SK-N-DZ (cell line): ENCODE measurements around the gene FAM149B1.
"Not testable (repeated sequence)": the region's sequence is repeated elsewhere in the genome, so short reads cannot be mapped to it uniquely, and the experiment has no call there.

Experiments used
- DNase-seq: peaks from one replicate; pipeline ENCODE4 v3.0.0-alpha.2; 2015; ENCODE audit warnings: low spot score

FAM149B1 gene

GRCh38 chr10:73232887-73233286, 65.0 kb downstream of the FAM149B1 start:
- DNase-seq = peak; percentile 17

DNA sequence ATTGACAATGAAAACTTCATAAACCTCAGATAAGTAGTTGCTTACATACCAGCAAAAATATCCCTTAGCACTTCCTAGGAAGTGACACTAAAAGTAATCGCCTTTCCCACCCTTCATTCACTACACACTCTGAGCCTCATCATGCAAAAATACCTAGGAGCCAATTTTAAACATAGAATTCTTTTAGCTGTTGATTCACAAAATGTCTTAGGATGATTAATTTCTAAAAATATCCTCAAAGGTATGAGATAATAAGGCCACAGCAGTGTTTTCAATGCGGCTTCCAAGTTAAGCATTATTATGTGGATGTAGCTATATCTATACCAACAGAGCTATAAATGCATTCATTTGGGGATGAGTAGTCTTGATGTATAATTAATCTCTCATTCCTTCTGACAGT, 66.0 kb downstream of the FAM149B1 start:
- no peak for DNase-seq

GRCh38 chr10:73234695-73235094, 66.8 kb downstream of the FAM149B1 start:
- DNase-seq = no peak

GRCh38 chr10:73238990-73239566, 71.2 kb downstream of the FAM149B1 start:
- DNase-seq = no peak

- DNase-seq = no peak
These were observed 72.0 kb downstream of the FAM149B1 start for GRCh38 chr10:73239908-73240307.

GRCh38 chr10:73244866-73245477, 77.1 kb downstream of the FAM149B1 start:
- peak; percentile 23 for DNase-seq

GRCh38 chr10:73246322-73246645, 78.4 kb downstream of the FAM149B1 start:
- DNase-seq = no peak

GRCh38 chr10:73246646-73247508, 79.0 kb downstream of the FAM149B1 start, which contains the start of gene DNAJC9:
Gene DNAJC9 (minus strand): TSS chr10:73247255. CDS start chr10:73247189, 66 bp downstream.
- peak; percentile 95 for DNase-seq

GRCh38 chr10:73247509-73248258, 79.8 kb downstream of the FAM149B1 start:
- no peak for DNase-seq

DNA sequence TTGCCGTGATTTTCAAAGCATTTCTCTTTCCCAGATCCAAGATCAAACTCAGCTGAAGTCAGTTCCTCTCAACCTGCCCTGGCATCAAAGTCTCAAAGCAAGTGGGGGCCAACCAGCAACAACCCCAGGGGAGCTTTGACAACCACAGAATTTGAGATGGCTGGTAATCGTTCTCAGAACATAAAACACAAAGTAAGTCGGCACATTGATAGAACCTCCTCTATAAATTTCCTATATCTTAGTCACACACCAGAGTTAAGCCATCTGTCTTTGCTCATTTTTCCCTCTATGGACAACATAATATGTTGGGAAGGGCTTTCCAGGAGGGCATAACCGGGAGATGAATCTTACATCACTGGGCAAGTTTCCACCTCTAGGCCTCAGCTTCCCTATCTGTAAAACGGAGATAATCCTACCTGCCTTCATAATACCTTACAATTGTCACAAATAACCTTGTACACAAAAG, 80.4 kb downstream of the FAM149B1 start:
- no peak for DNase-seq

DNA sequence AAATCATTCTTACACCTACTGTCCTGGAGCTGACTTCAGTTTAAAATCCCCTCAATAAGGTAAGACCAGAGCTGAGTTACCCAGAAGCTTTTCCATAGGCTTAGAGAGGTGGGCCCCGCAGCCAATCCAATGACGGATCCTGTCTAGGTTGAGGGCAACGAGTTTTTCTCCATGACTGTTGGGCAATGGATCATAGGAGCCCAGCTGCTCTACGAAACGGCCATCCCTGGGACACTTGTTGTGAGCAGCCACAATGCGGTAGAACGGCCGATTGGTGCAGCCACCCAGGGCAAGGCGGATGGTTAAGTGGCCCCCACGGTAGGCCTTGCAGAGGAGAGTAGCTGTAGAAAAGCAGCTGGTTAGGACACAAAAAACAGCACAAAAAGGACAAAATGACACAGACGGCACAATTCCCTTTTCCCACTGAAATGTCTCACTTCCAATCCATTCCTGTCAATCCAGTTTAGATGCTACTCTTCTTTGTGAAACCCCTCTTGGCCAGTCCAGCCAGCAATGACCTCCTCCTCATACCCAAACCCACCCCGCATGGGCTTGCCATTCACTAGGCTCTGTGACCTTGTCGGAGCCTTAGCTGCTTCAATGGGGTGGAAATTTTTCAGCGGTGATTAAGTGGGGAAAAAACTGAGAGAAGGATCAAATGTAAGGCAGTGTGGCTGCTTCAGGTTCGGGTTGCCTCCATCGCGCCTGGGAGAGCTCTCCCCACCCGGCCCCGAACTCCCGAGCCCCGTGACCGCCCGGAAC, 83.9 kb downstream of the FAM149B1 start:
- no peak for DNase-seq

DNA sequence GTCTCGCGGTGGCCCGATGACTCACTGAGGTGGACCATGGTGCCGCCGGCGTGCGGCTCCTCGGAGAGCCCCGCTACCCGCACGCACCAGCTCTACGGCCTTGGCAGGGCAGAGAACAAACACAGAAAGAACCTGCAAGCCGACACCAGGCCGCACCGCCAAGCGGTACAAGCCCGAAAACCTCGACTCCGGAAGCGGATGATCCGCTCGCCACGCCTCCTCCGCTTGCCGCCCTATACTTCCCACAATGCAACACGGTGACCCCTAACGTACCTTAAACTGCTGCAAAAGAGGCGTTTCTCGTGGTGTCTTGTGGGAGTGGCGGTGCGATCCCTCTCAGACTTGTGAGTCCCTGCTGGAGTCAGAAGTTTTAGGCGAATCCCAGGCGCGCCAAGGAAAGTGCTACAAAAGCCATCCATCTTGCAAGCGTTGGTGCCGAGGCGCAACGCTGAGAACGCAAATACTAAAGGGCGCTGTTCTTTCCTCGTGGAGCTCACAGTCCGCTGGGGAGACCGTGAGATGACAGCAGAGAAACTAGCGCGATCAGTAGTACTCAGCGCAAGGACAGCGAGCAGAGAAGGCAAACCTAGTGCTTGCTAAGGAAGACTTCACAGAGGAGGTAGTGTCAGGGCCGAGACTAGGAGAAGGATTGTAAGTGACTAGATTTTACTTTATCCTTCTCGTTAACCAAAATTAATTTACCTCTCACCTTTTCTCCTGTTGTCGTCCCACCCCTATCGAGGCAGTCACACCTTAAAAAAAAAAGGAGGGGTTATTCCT, 84.7 kb downstream of the FAM149B1 start, which contains the start of gene MRPS16:
Gene MRPS16, minus strand, starts transcription at position 200 of the 780 bp plus-strand sequence. Its CDS starts 162 bp downstream, at position 38.
- DNase-seq = peak; percentile 97

DNA sequence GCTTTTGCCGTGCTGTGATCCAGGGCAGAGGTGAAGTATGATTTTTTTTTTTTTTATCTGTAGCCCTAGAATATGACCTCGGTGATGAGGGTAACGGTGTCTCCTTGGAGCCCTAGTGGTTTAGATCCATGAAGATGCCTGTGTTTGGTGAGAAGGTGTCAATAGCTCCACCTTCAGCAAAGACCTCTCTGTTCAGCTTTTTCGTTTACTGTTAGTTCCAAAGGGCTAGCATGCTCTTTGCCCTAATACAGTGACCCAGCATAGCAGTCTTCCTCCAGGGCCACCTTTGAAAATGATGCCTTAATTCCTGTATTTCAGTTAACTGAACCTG, 85.3 kb downstream of the FAM149B1 start:
- DNase-seq = no peak

- DNase-seq = not testable (repeated sequence)
These were observed 90.7 kb downstream of the FAM149B1 start for GRCh38 chr10:73258612-73259011.

DNA sequence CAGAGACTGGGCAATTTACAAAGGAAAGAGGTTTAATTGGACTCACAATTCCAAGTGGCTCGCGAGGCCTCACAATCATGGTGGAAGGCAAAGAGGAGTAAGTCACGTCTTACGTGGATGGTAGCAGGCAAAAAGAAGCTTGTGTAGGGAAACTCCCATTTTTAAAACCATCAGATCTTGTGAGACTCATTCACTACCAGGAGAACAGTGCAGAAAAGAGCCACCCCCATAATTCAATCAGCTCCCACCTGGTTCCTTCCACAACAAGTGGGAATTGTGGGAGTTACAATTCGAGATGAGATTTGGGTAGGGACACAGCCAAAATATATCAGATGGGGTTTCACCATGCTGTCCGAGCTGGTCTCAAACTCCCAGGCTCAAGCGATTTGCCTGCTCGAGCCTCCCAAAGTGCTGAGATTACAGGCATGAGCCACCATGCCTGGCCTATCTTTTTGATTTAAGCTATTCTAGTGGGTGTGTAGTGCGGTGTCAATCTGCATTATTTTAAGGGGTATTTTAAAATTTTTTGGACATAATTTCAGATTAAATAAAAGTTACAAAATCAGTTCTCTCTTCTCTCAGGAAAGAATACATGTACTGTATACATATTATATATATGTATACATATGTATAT, 93.6 kb downstream of the FAM149B1 start:
- DNase-seq = no peak

DNA sequence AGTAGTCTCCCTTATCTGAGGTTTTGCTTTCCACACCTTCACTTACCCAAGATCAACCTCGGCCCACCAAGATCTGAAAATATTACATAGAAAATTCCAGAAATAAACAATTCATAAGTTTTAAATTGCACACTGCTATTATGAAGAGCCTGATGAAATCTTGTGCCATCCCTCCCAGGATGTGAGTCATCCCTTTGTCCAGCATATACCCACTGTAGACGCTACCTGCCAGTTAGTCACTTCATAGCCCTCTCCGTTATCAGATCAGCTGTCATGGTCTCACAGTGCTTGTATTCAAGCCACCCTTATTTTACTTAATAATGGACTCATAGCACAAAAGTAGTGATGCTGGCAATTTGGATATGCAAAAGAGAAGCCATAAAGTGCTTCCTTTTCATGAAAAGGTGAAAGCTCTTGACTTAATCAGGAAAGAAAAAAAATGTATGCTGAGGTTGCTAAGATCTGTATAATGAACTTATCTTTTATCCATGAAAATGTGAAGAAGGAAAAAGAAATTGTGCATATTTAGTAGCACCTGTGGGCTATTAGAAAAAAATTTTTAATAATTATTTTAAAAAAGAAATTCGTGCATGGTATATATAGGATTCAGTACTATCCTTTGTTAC, 94.3 kb downstream of the FAM149B1 start:
- DNase-seq = no peak

- DNase-seq = no peak
These were observed 95.1 kb downstream of the FAM149B1 start for GRCh38 chr10:73262880-73263555.

DNA sequence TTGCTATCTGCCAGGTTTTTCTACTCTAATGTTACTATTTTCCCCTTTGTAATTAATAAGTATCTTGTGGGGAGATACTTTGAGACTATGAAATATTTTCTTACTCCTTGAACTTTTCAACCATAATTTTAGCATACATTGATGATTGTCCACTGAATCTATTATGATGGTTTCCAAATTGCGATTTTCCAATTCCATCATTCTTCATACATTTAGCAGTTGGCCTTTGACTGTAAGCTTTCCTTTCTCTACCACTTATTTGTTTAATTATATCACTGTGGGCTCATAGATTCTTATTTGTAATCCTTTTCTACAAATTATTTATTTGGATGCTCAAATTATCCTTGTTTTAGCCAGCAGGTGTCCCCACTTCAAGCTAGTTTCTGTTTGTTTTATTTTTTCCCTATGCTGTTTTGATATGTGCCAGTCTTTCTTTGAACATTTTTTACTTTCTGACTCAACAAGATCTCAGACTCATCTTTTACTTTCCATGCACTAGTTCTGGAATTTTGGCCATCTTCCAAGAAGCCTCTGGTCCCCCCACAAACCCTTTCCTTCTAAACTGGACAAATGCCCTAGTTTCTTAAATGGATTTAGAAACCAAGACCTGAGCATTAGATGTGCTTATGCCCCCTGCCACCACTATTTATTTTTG, 95.9 kb downstream of the FAM149B1 start:
- peak; percentile 16 for DNase-seq
